H7 (cell line): ENCODE results near the gene B3GALT6. TPM values are rescaled to one million over a fixed set of nuclear protein-coding genes. Genes with fewer than 3 reads are reported as not detected.

Source experiments
- DNase-seq: peaks from one replicate; pipeline ENCODE4 v3.0.0; 2012
- H3K27me3 ChIP-seq: 2 replicates; pipeline ENCODE4 v1.6.0; 2011; ENCODE audit warnings: mild to moderate bottlenecking, low read length; ENCODE audit not compliant: control insufficient read depth, insufficient read depth
- H3K36me3 ChIP-seq: replicated peaks from 2 replicates; pipeline ENCODE4 v1.5.1; 2011; ENCODE audit warnings: low read length; ENCODE audit not compliant: control insufficient read depth, insufficient read depth
- H3K4me3 ChIP-seq: 2 replicates; pipeline ENCODE4 v1.5.1; 2011; ENCODE audit warnings: low read depth, mild to moderate bottlenecking, control low read depth, low read length, moderate library complexity; ENCODE audit not compliant: insufficient read depth
- total RNA-seq: library from RNA; depleted of rRNA; stranded (reverse); fragments of >200 nt; shearing (Covaris generic); gene quantifications from 2 replicates; pipeline ENCODE4 v1.2.3, GENCODE V29; 2014

Gene B3GALT6
- total RNA-seq, 1 experiment from 2014 or later = 47.2 TPM

- Histone ChIP-seq H3K4me3 (no peak overlapping the region), H3K27me3 (no peaks in the 10 kb centered on the region), H3K36me3 (no peaks in the 10 kb centered on the region)
- no peak for DNase-seq
Observed at GRCh38 chr1:1239614-1240347, 7.7 kb downstream of the B3GALT6 start.

GRCh38 chr1:1240348-1240732 is 8.3 kb downstream of the B3GALT6 start:
- Histone ChIP-seq H3K36me3 (no peaks in the 10 kb centered on the region), H3K4me3 (no peak overlapping the region), H3K27me3 (no peaks in the 10 kb centered on the region)
- DNase-seq = no peak

GRCh38 chr1:1240822-1241587 is 9.0 kb downstream of the B3GALT6 start:
- no peaks in the 10 kb centered on the region for H3K27me3 ChIP-seq
- no peak overlapping the region for H3K4me3 ChIP-seq
- no peak for DNase-seq
- no peaks in the 10 kb centered on the region for H3K36me3 ChIP-seq

GRCh38 chr1:1241588-1242219 is 9.7 kb downstream of the B3GALT6 start:
- H3K27me3 ChIP-seq = no peaks in the 10 kb centered on the region
- H3K36me3 ChIP-seq = no peaks in the 10 kb centered on the region
- no peak for DNase-seq
- no peak overlapping the region for H3K4me3 ChIP-seq

- Histone ChIP-seq H3K4me3 (no peak overlapping the region), H3K36me3 (no peaks in the 10 kb centered on the region), H3K27me3 (no peaks in the 10 kb centered on the region)
- no peak for DNase-seq
Observed at GRCh38 chr1:1242461-1243265, 10.6 kb downstream of the B3GALT6 start.

GRCh38 chr1:1243266-1243660 is 11.2 kb downstream of the B3GALT6 start:
- no peak for DNase-seq
- Histone ChIP-seq H3K4me3 (no peak overlapping the region), H3K36me3 (no peaks in the 10 kb centered on the region), H3K27me3 (no peaks in the 10 kb centered on the region)

GRCh38 chr1:1243807-1244191 is 11.8 kb downstream of the B3GALT6 start:
- DNase-seq = no peak
- no peaks in the 10 kb centered on the region for H3K27me3 ChIP-seq
- no peak overlapping the region for H3K4me3 ChIP-seq
- no peaks in the 10 kb centered on the region for H3K36me3 ChIP-seq

- DNase-seq = no peak
- no peak overlapping the region for H3K4me3 ChIP-seq
- no peaks in the 10 kb centered on the region for H3K27me3 ChIP-seq
- H3K36me3 ChIP-seq = no peaks in the 10 kb centered on the region
Observed at GRCh38 chr1:1244192-1244811, 12.3 kb downstream of the B3GALT6 start.

GRCh38 chr1:1245178-1245816 is 13.3 kb downstream of the B3GALT6 start:
- Histone ChIP-seq H3K36me3 (no peaks in the 10 kb centered on the region), H3K27me3 (no peaks in the 10 kb centered on the region), H3K4me3 (no peak overlapping the region)
- DNase-seq = no peak

GRCh38 chr1:1245817-1246576 is 14.0 kb downstream of the B3GALT6 start:
- no peak overlapping the region for H3K4me3 ChIP-seq
- H3K36me3 ChIP-seq = no peaks in the 10 kb centered on the region
- peak; percentile 86 for DNase-seq
- no peaks in the 10 kb centered on the region for H3K27me3 ChIP-seq

- Histone ChIP-seq H3K36me3 (no peaks in the 10 kb centered on the region), H3K27me3 (no peaks in the 10 kb centered on the region), H3K4me3 (no peak within 1 kb of the TSS; the same call in 1 of the 2 replicates)
- DNase-seq = peak; percentile 92
Observed at GRCh38 chr1:1246577-1247340, 14.7 kb downstream of the B3GALT6 start, which contains the start of gene C1QTNF12. TSS of gene C1QTNF12 (minus strand) at chr1:1246722. CDS start at chr1:1246690, 32 bp downstream.

GRCh38 chr1:1247341-1247913 is 15.4 kb downstream of the B3GALT6 start:
- H3K36me3 ChIP-seq = peaks cover under 1% of the 10 kb centered on the region; the same call in 1 of the 2 replicates
- H3K4me3 ChIP-seq = no peak overlapping the region
- no peak for DNase-seq
- no peaks in the 10 kb centered on the region for H3K27me3 ChIP-seq
